NCI-H2029 (cell line): Measurements from ENCODE around the gene SRGAP2C.
"Not testable (repeated sequence)": the region's sequence is repeated elsewhere in the genome, so short reads cannot be mapped to it uniquely, and the experiment has no call there.

ENCODE experiments used
- DNase-seq: peaks from one replicate; lab custom pipeline; 2025; lab: John Stamatoyannopoulos, UW

SRGAP2C gene

DNA sequence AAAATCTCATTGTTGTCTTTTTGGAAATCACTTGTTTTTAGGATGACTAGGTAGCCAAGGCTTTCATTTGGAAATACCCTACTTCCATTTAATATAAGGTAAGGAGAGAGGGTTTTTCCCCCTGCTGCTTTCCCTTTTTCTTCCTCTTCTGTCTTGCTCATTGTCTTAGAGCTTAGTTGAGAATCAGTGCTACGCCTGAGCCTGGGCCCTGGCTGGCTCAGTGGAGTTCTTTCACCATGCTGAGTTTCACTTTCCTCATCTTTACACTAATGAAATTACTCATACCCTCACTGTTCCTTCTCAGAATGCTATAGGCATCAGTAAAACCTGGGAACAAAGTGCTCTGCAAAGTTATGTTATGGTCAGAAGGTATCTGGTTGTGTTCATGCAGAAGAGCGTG lies 154.8 kb downstream of the SRGAP2C start:
- DNase-seq: not testable (repeated sequence)

DNA sequence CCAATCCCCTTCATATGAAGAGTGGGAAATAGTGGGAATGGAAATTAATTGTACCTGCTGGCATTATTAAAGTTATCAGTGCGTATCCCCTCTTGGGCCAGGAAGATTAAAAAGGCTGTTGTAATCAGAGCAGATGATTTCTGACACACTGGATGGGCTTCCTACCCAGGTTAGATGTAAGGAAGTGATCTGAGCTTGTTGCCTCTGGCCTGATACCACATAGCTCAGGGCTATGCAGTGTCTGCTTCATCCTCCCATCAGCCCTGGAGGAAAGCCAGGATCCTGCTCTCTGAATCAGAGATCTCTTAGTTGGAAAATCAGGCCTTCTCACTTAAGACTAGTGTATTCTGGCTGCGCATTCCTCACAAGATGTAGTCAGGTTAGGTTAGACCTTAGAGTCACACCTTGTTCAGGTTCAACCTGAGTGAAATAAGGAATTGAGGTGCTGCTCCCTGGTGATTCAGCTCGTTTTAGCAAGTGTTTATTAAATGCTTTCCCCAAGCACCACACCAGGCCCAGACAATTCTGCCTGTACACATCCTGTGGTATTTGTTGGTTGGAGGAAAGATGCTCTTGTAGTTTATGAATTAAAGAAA lies 158.6 kb downstream of the SRGAP2C start:
- DNase-seq: not testable (repeated sequence)

DNA sequence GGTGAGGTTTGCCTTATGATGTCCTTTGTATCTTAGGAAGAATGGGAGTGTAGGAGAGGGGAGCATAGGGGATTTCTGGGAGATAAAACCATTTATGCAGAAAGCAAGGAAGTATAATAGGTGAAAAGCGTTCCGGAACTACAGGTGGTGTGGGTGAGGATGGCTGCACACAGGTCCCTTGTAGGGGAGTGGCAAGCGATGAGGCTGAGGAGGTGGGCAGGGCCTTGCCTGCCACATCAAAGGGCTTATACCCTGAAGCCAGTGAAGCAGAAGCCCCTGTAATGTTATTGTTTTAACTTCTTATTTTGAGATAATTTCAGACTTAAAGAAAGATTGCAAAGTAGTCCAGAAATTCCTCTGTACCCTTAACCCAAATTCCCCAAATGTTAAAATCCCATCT lies 159.6 kb downstream of the SRGAP2C start:
- not testable (repeated sequence) for DNase-seq

DNA sequence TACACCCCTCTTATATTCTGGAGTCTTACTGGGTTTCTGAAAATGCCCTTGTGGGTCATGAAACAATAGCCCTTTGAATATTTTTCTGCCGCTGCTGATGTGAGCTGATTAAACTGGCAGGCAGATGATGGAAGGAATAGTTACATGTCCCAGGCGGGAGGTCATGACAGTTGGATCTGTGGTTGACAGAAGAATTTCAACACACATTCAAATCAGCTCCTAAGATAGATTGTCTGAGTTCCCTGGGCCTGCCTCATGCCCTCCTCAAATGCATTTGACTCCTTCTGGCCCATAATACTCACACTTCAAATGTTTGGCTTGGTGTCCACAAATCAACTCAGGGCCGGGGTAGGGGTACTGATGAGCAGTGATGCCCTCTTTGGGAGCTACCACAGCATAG lies 161.9 kb downstream of the SRGAP2C start:
- DNase-seq: not testable (repeated sequence)

DNA sequence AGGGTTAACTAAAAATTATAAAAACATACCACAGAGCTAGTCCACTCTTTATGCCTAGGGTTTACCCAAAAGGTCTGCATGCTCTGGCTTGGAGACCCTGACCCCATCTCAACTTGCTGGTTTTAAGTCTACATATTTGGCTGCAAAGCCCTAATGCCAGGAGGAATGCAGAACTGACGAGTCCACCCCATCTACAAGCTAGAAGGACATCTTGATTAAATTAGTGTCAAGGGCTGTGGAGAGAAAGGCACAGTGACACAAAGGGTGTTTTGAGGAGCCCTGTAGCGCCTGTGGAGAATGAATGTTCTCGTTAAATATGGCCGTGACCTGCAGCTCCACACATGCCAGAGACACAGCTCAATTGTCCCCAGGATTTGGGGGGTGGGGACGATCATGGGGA lies 162.7 kb downstream of the SRGAP2C start:
- DNase-seq: not testable (repeated sequence)

DNA sequence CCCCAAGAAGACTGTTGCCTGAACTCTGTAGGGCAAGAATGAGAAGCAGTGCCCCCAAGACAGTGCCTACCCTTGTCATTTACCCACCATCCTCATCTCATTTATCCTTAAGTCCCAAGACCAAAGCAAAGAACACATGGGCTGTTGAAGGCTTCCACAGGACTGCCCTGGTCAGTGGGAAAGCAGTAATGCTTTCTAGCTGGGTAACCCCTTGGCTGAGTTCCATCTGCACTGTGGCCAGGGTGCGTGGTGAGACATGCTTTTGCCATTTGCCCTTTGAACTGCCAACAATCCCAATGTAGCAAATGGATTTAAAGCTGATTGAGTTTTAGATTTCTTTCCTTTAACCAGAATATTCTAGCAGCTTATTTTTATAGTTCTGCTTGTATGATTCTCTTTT lies 163.3 kb downstream of the SRGAP2C start:
- not testable (repeated sequence) for DNase-seq

DNA sequence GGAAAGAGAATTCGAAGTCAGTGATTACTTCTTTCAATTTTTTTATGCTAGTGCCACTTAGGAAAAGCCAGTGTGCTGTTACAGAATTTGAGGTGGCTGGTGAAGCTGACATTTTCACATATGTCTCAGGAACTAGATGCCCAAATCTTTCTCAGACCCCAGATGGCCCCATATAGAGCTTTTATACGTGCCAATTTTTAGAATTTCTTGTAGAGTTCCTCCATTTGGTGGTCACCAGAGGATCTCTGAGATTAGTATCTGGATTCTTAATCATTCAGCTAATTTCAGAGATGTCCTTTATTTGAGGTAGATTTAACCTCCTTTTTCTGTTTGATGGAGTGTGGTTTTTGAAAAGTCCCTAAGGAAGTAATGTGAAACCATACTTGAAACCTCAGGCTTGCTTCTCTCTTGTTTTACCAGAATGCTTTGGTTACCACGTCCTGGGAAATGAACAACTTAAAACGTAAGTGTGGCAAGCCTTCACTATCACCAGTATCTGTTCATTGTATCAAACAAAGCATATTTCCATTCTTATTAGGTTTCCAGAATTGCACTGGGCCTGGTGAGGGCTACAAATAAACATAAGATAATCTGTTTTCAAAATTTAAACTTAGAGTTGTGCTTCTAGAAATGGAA lies 164.7 kb downstream of the SRGAP2C start:
- not testable (repeated sequence) for DNase-seq

DNA sequence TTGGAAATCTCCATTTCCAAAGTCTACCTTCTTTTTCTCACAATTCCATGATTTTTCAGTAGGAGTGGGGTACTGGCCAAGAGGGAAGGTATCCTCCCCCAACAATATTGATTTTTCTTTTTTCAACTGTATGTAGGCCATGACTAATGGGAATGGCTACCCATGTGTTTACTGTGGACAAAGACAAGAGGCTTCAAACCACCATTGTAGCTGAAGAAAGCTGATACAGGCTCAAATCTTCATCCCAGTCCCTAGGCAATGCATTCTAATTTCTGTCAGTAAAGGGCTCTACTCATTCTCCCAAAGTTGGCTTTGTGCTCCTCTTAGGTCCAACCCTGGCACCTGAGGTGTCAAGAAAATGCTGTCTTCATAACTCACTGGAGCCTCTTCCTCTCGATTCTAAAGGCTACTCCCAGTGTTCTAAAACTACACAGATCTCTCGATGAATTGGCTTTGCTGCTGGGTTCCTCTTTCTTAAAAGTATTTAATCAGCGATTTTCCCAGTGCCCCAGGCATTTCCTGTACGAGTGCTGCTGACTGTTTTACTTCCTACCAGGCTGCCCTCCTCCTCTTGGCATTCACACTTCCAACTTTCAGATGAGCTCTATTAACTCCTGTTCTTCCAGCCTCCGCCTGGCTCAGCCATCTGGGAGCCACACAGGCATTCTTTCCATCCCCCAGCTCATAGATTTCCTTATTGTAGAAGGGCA lies 171.1 kb downstream of the SRGAP2C start:
- not testable (repeated sequence) for DNase-seq

DNA sequence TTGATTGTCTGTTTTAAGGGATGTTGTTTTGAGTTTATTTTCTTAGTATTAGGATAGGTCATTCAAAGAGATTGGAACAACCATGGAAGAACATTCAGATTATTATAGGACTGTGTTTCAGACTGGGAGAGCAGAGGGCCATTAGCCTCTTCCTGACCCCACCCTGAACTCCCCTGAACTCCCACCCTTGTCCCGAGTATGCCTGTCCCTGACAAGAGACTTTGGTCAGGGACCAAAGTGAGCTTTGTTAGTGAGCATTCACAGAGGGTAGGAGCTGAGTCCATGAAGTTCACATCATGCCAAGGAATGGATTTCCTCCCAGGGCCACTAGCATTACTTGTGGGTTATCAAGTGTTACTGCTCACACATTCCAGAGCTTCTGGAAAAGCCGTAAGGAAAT lies 172.0 kb downstream of the SRGAP2C start:
- not testable (repeated sequence) for DNase-seq

DNA sequence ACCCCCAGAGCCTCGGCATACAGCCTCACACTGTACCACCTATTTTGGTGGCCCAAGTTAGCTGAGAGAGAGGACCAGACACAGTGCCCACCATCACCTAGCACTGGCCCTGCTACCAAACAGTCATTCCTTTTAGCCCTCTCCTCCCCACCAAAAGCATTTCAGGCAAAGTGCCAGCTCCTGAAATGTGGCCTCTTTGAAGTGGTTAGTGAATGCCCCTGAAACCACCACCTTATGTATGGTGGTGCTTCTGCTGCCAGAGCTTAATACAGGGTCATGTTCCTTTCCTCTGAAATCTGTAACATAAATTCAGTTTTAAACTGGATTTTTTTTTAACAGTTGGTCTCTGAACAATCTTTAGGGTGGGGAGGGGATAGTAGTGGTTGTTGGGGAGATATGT lies 175.8 kb downstream of the SRGAP2C start:
- not testable (repeated sequence) for DNase-seq

DNA sequence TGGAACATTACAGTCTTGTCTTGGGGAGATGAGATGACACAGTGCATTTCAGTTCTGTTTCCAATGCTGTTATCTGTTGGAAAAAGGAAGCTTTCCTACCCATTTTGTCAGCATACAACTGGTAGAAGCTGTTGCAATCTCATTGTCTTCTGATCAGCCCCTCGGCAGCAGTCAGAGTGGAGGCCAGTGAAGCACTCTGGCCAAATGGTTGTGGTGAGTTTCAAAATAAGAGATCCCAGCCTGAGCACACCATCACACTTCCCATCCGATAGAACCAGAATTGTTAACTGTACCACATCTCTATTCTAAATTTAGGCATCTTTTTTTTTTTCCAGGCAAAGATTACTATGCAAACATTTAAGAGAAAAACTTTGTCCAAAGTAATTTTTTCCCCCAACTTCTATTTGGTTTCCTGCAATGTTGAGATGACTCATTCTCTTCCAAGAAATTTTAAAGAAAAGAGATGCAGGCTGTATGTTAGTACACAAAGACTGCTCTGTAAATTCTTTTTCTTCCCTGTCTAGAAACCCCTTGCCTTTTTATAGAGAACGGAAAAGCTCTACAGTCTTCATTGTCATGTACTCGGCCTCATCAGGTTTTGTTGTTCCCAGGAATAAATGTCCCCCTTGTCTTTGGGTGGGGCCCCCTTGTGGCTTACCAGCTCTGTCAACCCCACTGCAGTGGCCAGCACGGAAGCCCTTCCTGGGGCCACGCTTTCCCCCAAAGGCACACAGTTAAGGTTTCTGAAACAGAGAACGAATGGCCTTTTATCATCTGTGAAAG lies 176.9 kb downstream of the SRGAP2C start:
- DNase-seq: not testable (repeated sequence)

DNA sequence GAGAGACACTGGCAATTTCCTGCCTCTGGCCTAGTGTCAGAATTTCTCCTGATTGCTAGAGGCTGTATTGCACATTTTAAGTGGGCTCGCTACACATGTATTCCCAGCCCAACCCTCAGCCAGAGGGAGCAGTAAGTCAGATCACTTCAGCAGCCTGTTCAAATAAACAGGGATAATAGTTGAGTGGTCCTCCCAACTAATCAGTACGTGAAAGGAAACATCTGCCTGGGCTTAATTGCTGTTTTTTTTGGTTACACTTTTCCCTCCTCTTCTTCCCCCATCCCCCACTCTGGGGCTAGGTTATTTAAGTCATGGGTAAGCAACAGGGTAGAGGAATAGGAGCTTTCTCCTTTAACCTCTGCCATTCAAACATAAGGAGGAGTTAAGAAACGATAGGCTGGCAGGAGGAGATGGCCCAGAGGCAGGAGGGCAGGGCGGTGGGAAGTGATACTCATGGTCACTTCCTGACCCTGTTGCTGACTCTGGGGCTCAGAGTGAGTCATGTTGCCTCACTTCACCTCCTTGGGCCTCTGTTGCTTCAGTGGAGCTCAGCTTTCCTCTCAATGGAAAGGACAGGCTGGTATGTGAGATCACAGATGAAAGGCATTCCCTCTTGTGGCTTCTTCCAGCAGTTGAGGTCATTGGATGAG lies 177.6 kb downstream of the SRGAP2C start:
- not testable (repeated sequence) for DNase-seq

DNA sequence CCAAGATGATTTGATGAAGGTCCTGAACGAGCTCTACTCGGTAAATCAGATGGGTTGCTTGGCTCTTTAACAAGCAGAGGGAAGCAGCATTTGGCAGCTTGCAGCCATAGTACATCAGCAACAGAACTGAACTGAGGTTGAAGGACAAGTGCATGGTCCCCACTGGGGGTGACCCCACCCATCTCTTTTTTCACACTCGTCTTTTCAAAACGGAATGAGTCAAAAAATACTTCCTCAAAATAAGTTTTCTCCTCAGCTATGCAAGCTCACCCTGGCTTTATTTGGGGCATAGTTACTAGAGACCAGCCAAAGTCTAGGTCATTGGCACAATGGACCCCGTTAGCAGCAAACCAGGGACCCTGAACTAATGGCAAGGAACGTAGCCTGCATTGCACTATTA lies 180.5 kb downstream of the SRGAP2C start:
- DNase-seq: not testable (repeated sequence)

DNA sequence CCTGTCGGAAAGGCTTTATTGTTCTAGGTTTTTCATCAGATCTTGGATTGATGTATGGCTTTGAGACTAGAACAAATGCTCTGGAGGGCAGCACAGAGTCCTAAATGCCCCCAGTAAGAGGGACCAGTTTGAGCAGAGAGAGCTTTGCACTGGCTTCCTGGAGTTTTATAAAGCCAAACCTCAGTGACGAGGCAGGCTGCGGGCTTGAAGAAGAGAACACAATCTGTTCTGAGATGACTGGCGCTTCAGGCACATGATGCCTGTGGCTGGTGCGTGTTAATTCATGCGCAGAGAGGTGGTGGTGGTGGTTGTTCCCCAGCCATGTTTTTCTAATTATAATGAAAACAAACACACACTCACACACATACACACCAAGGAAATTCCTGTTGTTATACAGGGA lies 180.9 kb downstream of the SRGAP2C start:
- not testable (repeated sequence) for DNase-seq

DNA sequence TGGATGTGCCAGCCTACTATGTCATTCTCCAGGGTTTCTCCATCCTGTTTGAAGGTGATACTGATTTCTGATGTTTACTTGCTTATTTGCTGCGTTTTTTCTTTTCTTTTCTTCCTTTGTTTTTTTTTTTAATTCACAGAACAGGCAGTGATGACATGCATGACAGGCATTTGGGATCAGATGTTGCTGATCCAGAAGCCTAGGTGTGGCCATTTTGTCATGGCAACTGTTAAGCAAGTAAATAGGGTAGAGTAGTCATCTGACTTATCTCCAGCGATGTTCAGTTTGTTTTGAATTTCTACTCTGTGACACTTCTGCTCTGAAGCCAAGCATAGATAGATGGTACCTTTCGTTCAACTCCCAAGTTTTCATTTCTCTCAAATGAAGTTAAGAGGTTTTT lies 181.4 kb downstream of the SRGAP2C start:
- not testable (repeated sequence) for DNase-seq

DNA sequence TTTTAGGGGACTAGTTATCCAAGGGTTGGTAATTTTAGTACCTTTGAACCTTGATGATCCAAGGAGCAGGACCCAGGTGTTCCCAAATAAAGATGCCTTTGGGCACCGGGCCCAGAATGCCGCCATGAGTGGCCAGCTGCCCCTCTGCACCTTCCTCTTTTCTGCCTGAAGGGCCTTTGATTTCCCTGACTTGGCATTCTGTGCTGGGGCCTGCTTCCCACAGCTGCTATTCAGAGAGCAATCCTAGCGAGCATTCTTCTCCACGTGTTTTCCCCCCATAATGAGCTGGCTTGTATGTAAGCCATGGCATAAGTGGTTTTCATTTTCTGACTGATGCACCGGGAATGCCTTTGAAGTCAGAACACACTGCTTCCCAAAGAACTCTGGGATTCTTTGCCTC lies 184.1 kb downstream of the SRGAP2C start:
- not testable (repeated sequence) for DNase-seq

DNA sequence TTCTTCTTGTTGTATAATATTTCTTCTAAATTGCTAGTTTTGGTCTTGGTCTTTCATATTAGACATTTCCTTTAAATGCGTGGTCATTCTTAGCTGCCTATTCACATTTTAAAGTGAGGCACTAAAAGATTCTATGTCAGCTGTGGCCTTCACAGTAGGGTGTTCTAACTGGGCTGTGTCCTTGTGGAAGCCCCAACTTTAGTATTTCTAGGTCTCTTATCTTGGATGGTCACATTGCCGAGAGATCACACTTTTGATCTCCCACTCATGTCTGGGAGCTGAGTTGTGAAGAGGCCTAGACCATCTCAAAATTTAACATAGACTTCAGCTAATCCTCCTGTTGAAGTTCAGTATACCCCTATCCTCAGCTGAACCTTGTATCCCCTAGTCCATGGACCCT lies 185.2 kb downstream of the SRGAP2C start:
- DNase-seq: not testable (repeated sequence)

DNA sequence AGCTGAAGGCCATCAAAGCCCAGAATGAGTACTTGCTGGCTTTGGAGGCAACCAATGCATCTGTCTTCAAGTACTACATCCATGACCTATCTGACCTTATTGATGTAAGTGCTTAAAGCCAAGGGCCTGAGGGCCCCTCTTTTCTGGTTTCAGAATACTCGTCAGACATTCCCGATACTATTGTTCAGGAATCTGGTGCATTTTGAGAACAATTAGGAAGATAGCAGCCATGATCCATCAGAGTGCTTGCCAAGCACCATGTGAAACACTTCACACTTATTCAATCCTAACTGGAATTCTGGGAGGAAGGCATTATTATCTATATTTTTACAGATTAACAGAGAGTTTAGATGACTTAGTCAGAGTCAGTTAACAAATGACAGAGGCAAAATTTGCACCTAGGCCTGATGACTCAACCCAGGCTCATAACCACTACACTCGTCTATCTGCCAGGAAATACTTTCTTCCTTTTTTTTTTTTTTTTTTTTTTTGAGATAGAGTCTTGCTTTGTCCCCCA lies 190.1 kb downstream of the SRGAP2C start:
- DNase-seq: not testable (repeated sequence)

DNA sequence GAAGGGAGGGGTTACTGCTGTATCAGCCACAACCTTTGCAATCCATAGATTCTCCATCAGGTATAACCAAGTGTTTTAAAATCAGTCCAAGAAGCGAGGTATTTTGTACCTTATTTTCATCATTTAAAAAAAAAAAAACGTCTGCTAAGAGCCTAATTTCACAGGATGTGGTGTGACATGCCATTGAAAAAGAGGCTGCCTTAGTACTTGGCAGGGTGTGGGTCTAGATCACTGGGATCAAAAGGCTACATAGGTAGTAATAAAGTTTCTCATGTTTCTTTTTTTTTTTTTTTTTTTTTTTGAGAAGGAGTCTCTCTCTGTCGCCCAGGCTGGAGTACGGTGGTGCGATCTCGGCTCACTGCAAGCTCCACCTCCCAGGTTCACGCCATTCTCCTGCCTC lies 192.2 kb downstream of the SRGAP2C start:
- DNase-seq: not testable (repeated sequence)

DNA sequence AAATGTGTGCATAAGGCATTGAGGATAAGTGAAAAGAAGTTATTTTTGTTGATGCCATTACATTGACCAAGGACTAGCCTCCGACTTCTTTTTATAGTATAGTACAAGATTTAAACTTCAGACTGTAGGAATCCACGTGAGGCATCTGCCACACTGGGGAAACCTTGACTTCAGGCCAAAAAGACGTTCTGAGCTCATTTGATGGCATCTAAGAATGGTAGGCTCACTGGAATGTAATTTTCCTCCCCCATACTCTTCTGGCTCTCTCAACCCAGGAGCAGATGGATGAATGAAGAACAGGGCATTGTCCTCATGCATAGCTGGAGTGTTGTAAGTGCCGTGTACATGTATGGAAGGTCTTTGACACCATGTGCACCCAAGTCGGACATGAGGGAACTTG lies 194.0 kb downstream of the SRGAP2C start:
- DNase-seq: not testable (repeated sequence)

DNA sequence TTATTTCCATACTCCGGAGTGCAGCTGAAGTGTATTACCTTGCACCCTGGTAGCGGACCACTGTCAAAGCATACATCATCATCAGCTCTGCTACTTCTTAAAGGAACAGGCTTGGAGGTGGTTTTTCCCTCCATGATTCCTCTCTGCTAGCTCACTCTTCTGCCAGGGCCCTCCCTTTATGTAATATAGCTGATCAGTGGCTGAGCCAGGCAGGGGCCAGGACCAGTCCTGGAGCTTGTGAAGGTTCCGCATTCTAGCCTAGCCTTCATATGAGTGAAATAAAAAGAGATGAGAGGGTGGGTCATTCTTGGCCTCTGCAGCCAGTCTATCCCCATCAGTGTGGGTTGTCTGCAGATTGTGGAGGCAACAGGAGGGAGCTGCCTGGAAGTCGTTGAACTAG lies 200.0 kb downstream of the SRGAP2C start:
- not testable (repeated sequence) for DNase-seq

DNA sequence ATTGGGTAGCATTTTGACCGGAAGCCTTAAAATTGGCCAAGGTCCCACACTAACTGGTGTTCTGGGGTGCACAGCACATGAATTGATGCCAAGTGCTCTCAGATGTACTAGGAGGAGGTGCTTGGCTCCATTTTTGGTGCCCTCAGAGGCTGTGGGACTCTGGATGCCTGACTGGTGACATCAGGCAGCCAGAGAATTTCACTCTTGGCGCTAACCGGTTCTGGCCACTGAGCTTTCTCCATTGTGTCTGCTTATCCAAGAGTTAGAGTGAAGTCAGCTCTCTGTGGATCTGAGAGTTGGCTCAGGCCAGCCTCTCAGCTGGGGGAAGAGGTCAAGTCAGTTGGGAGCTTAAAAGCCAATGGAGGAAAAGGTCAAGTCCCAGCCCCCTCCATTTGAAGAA lies 200.4 kb downstream of the SRGAP2C start:
- not testable (repeated sequence) for DNase-seq
